Measurements from ENCODE around the gene FAM149A.

- no peak for TF ChIP-seq YY1 (IDR thresholded peaks at IDR 0.05; ENCODE audit: insufficient read depth, insufficient read length)
- TF ChIP-seq ZNF274 (IDR thresholded peaks at IDR 0.05; ENCODE audit: low read depth, low read length): no peak
Observed at GRCh38 chr4:186201010-186201409, 96.5 kb downstream of the FAM149A start.

Data from NT2/D1 (cell line).